Sigmoid colon (tissue), 7 donors: ENCODE results near the gene TP53INP2. TPM values are rescaled to one million over a fixed set of nuclear protein-coding genes. Genes with fewer than 3 reads are reported as not detected.

Experiments used
- DNase-seq: peaks from one replicate; pipeline ENCODE4 v3.0.0-alpha.2; 2019
- H3K27ac ChIP-seq, 4 donors: fragments of 200-600 bp; sonication (generic); one replicate each; pipeline ENCODE4 v1.5.1; 2016 to 2019; ENCODE audit warnings: mild to moderate bottlenecking in 1 of 4
- H3K27me3 ChIP-seq, 3 donors: fragments of 200-600 bp; sonication (generic); one replicate each; pipeline ENCODE4 v1.5.1; 2019; ENCODE audit warnings: mild to moderate bottlenecking in 1 of 3
- H3K36me3 ChIP-seq, 4 donors: fragments of 200-600 bp; sonication (generic); one replicate each; pipeline ENCODE4 v1.5.1; 2016 to 2019
- H3K4me1 ChIP-seq, 4 donors: fragments of 200-600 bp; sonication (generic); one replicate each; pipeline ENCODE4 v1.5.1; 2017 to 2019
- H3K4me3 ChIP-seq, 4 donors: fragments of 200-600 bp; sonication (generic); one replicate each; pipeline ENCODE4 v1.5.1; 2017 to 2019; ENCODE audit warnings: mild to moderate bottlenecking in 2 of 4, moderate library complexity in 1 of 4
- H3K9me3 ChIP-seq, 4 donors: fragments of 200-600 bp in 3 of 4; sonication (generic) in 3 of 4; one replicate each; pipeline versions ENCODE4 v1.5.1 to v1.6.1; 2013 to 2019
- CTCF ChIP-seq, 4 experiments: fragments of 450-650 bp in 3 of 4; fragments of 200-600 bp in 1 of 4; IDR thresholded peaks; one replicate each; pipeline ENCODE4 v1.5.1; 2016 to 2019; ENCODE audit warnings: antibody characterized with exemption in 4 of 4, mild to moderate bottlenecking in 3 of 4, moderate library complexity in 2 of 4
- EP300 ChIP-seq, 4 donors: sonication (generic); formaldehyde crosslinking; IDR thresholded peaks; one replicate each; pipeline ENCODE4 v1.6.1; 2017; ENCODE audit warnings: antibody characterized with exemption in 4 of 4
- POLR2A ChIP-seq, 2 donors: fragments of 450-650 bp; IDR thresholded peaks; one replicate each; pipeline ENCODE4 v1.6.1; 2016; ENCODE audit warnings: antibody characterized with exemption in 2 of 2, mild to moderate bottlenecking in 2 of 2, moderate library complexity in 2 of 2
- POLR2AphosphoS5 ChIP-seq, 4 donors: sonication (generic); formaldehyde crosslinking; IDR thresholded peaks; one replicate each; pipeline ENCODE4 v1.6.1; 2017; ENCODE audit warnings: antibody characterized with exemption in 4 of 4
- WGBS, 2 donors: extraction: QIAGEN DNeasy Blood & Tissue Kit; methylation state at CpG; one replicate each; pipeline ENCODE4 v1.1.7; 2013; 5-methylcytosine and 5-hydroxymethylcytosine counted together
- intact Hi-C: fragments of 100-400 bp; cut with DNase I; formaldehyde crosslinking; loops from one replicate; pipeline ENCODE4 v1.15.1; 2023
- polyA plus RNA-seq, 3 donors: library from polyadenylated mRNA; stranded (reverse); fragments of 200-250 nt; gene quantifications; one replicate each; pipeline ENCODE4 v1.2.3, GENCODE V29; 2013
- small RNA-seq, 3 donors: library from RNA; depleted of rRNA; stranded (forward); fragments of <200 nt; gene quantifications; one replicate each; pipeline ENCODE3, GENCODE V24; 2016
- total RNA-seq, 4 donors: library from RNA; depleted of rRNA; stranded (reverse); fragments of >200 nt; gene quantifications; one replicate each; pipeline ENCODE4 v1.1.0, GENCODE V29; 2016
- donor health status: healthy with polysubstance abuse.
- donor health status: Bipolar disorder and iron deficiency.
- donor health status: healthy.

TP53INP2 gene
- total and polyA plus RNA-seq, 7 donors: 11.5 to 252 (median 30.4) TPM

- Histone ChIP-seq H3K27me3 (no peaks in the 10 kb centered on the region), H3K4me3 (no peak overlapping the region), H3K9me3 (no peaks in the 10 kb centered on the region), H3K27ac (no peak overlapping the region), H3K4me1 (no peaks in the 10 kb centered on the region), H3K36me3 (peaks cover 27 to 95% (median 43%) of the 10 kb centered on the region in 4 donors)
- TF ChIP-seq POLR2AphosphoS5 (IDR thresholded peaks at IDR 0.05) (no peak), POLR2A (IDR thresholded peaks at IDR 0.05) (no peak), EP300 (IDR thresholded peaks at IDR 0.05) (no peak), CTCF (IDR thresholded peaks at IDR 0.05) (no peak)
- WGBS, 2 donors: 98 to 99% methylated on average over 1 of the region's 1 CpG
- intact Hi-C loops: no loop called here
- DNase-seq: no peak
Measured at GRCh38 chr20:34755367-34755766, 51.2 kb downstream of the TP53INP2 start.

- H3K27me3 ChIP-seq: no peaks in the 10 kb centered on the region
- H3K9me3 ChIP-seq: no peaks in the 10 kb centered on the region
- intact Hi-C loops: no loop called here
- 1 to 40% methylated on average over 1 of the region's 1 CpG for WGBS, 2 donors
- peaks cover 33 to 98% (median 50%) of the 10 kb centered on the region in 4 donors for H3K36me3 ChIP-seq
- no peak for TF ChIP-seq EP300 (IDR thresholded peaks at IDR 0.05)
- TF ChIP-seq CTCF (IDR thresholded peaks at IDR 0.05): no peak
- no peak for TF ChIP-seq POLR2AphosphoS5 (IDR thresholded peaks at IDR 0.05)
- TF ChIP-seq POLR2A (IDR thresholded peaks at IDR 0.05): no peak
- no peak overlapping the region for H3K4me3 ChIP-seq
- DNase-seq: no peak
- H3K4me1 ChIP-seq: no peaks in the 10 kb centered on the region
- no peak overlapping the region for H3K27ac ChIP-seq
Measured at GRCh38 chr20:34762031-34762555, 57.9 kb downstream of the TP53INP2 start.

Small RNA genes within 50 kb of the gene (small RNA-seq; reads per million reads assigned to genes)
- 0 reads per million in 3 donors for gene AL118520.1

Other genes with a start within 250 kb of the TP53INP2 start
- gene DYNLRB1, start 187.9 kb upstream of the TP53INP2 start, total RNA-seq: 100 to 1,000 TPM; 148 to 181 (median 165) TPM
- gene DYNLRB1, start 187.9 kb upstream of the TP53INP2 start, polyA plus RNA-seq: 100 to 1,000 TPM; 149 to 259 (median 237) TPM
- gene MAP1LC3A, start 145.6 kb upstream of the TP53INP2 start, total RNA-seq: 10 to 100 TPM; 51.0 to 88.1 (median 77.8) TPM
- gene MAP1LC3A, start 145.6 kb upstream of the TP53INP2 start, polyA plus RNA-seq: 10 to 100 TPM; 45.5 to 47.9 (median 46.8) TPM
- gene PIGU, start 27.3 kb upstream of the TP53INP2 start, total RNA-seq: 10 to 100 TPM in 3 of 4 donors, 1 to 10 TPM in 1; 6.9 to 13.8 (median 11.9) TPM
- 10 to 100 TPM in 1 of 3 donors, 1 to 10 TPM in 2; 6.6 to 26.8 (median 8.6) TPM for gene PIGU, start 27.3 kb upstream of the TP53INP2 start, polyA plus RNA-seq
- gene NCOA6, start 121.3 kb downstream of the TP53INP2 start, total RNA-seq: 10 to 100 TPM; 16.9 to 24.9 (median 20.4) TPM
- gene NCOA6, start 121.3 kb downstream of the TP53INP2 start, polyA plus RNA-seq: 10 to 100 TPM; 18.6 to 24.0 (median 21.8) TPM
- 10 to 100 TPM in 3 of 4 donors, 1 to 10 TPM in 1; 9.6 to 23.8 (median 15.3) TPM for gene GGT7, start 168.5 kb downstream of the TP53INP2 start, total RNA-seq
- gene GGT7, start 168.5 kb downstream of the TP53INP2 start, polyA plus RNA-seq: 10 to 100 TPM in 1 of 3 donors, 1 to 10 TPM in 2; 1.8 to 12.4 (median 3.0) TPM
- gene ACSS2, start 172.3 kb downstream of the TP53INP2 start, total RNA-seq: 10 to 100 TPM; 29.7 to 70.1 (median 34.8) TPM
- gene ACSS2, start 172.3 kb downstream of the TP53INP2 start, polyA plus RNA-seq: 100 to 1,000 TPM; 170 to 232 (median 179) TPM